ENCODE measurements around the gene LMO4. TPM values are rescaled to one million over a fixed set of nuclear protein-coding genes. Genes with fewer than 3 reads are reported as not detected.

LMO4 gene
- total RNA-seq, 4 donors from 2014 or later: 38.7 to 178 (median 60.9) TPM

DNA sequence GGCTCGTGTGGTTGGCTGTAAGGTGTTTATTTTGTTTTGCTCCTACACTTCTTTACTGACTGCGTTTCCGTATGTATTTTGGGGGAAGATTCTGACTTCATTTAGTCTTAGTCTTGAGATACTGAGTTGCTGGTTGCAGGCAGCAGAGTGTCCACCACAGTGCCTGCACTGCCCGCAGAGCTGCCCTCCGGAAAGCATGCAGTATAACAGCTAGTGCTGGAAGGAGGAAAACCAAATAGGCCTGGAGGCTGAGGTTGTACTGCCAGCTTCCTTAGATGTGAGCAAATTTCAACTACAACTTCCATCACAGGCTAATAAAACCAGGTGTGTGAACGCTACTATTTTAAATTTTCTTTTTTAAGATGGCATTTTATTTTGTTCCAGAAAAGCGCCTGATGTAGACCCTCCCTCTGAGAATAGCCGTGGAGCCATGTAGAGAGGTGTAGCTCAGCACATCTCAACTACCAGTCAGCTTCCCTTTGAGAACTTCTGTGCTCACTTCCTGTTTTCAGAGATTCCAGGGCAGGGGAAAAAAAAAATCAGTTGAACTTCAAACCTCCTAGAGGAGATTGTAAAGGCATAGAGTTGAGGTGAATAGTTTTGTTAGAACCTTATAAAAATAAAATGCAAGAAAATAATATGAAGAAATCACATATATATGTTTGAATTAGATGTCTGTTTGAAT lies 17.6 kb downstream of the LMO4 start:
- Histone ChIP-seq H3K4me3 (no peak overlapping the region), H3K4me1 (no peaks in the 10 kb centered on the region), H3K9me3 (no peaks in the 10 kb centered on the region), H3K27me3 (no peaks in the 10 kb centered on the region), H3K36me3 (no peaks in the 10 kb centered on the region), H3K27ac (no peak overlapping the region)
- DNase-seq: no peak
- intact Hi-C loops (cut with DNase I; ENCODE audit: low total_unique reads): no loop called here
- TF ChIP-seq POLR2A (IDR thresholded peaks at IDR 0.05) (no peak), CTCF (IDR thresholded peaks at IDR 0.05) (no peak)

- no peak overlapping the region for H3K4me3 ChIP-seq
- H3K9me3 ChIP-seq: no peaks in the 10 kb centered on the region
- no peaks in the 10 kb centered on the region for H3K36me3 ChIP-seq
- TF ChIP-seq POLR2A (IDR thresholded peaks at IDR 0.05) (no peak), CTCF (IDR thresholded peaks at IDR 0.05) (no peak)
- H3K27ac ChIP-seq: no peak overlapping the region
- intact Hi-C loops (cut with DNase I; ENCODE audit: low total_unique reads): no loop called here
- DNase-seq: no peak
- no peaks in the 10 kb centered on the region for H3K4me1 ChIP-seq
- H3K27me3 ChIP-seq: no peaks in the 10 kb centered on the region
Measured at GRCh38 chr1:87348341-87349019, 19.8 kb downstream of the LMO4 start.

DNA sequence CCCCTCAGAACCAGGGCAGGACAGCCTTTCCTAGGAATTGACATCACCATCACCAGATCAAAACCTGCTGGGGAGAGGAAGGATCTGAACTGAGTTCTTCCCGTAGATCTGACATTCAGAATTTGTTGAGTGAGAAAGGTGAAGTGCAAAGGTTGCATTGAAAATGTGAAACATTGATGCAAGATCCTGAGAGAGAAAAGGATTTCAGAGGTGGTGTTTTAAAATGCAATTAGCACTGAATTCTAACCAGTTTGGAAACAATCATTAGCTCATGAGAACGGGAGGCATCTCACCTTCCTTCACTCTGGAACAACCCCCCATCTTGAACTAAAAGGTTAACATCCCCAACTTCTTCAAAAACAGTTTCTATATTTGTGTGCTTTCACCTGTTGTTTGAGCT lies 20.4 kb downstream of the LMO4 start:
- no peaks in the 10 kb centered on the region for H3K27me3 ChIP-seq
- H3K36me3 ChIP-seq: no peaks in the 10 kb centered on the region
- H3K27ac ChIP-seq: no peak overlapping the region
- H3K4me1 ChIP-seq: no peaks in the 10 kb centered on the region
- no peaks in the 10 kb centered on the region for H3K9me3 ChIP-seq
- TF ChIP-seq POLR2A (IDR thresholded peaks at IDR 0.05) (no peak), CTCF (IDR thresholded peaks at IDR 0.05) (no peak)
- H3K4me3 ChIP-seq: no peak overlapping the region
- no peak for DNase-seq
- intact Hi-C loops (cut with DNase I; ENCODE audit: low total_unique reads): no loop called here

GRCh38 chr1:87355894-87356293 lies 27.2 kb downstream of the LMO4 start:
- no peaks in the 10 kb centered on the region for H3K4me1 ChIP-seq
- H3K36me3 ChIP-seq: no peaks in the 10 kb centered on the region
- H3K27ac ChIP-seq: no peak overlapping the region
- no peaks in the 10 kb centered on the region for H3K27me3 ChIP-seq
- no peak for TF ChIP-seq CTCF (IDR thresholded peaks at IDR 0.05)
- no peak for TF ChIP-seq POLR2A (IDR thresholded peaks at IDR 0.05)
- H3K4me3 ChIP-seq: no peak overlapping the region
- H3K9me3 ChIP-seq: no peaks in the 10 kb centered on the region
- no peak for DNase-seq
- intact Hi-C loops (cut with DNase I; ENCODE audit: low total_unique reads): no loop called here

DNA sequence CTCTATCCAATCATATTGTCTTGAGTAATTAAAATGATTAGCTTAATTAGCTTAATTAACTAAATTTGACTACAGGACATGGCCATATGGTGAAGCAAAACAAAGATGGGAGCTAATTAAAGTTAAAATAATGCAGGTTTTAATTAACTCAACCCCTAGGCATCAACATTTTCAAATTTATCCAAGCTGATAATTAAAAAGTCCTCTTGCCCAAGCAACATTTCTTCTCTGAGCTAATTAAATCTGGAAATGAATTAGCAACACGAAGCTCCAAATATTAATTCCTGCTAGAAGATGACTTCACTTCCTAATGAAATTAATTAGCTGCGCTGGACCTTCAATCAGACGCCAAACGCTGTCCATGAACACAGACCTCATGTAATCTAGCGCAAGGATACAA lies 27.9 kb downstream of the LMO4 start:
- no peak for DNase-seq
- no peaks in the 10 kb centered on the region for H3K4me1 ChIP-seq
- H3K27ac ChIP-seq: no peak overlapping the region
- H3K4me3 ChIP-seq: no peak overlapping the region
- H3K36me3 ChIP-seq: no peaks in the 10 kb centered on the region
- H3K9me3 ChIP-seq: no peaks in the 10 kb centered on the region
- TF ChIP-seq CTCF (IDR thresholded peaks at IDR 0.05) (no peak), POLR2A (IDR thresholded peaks at IDR 0.05) (no peak)
- intact Hi-C loops (cut with DNase I; ENCODE audit: low total_unique reads): no loop called here
- no peaks in the 10 kb centered on the region for H3K27me3 ChIP-seq

Measured in uterus (tissue), 4 donors.